OCI-LY1 (cell line): ENCODE data around the gene TTC36.

Source experiments
- CTCF ChIP-seq: fragments of 200-600 bp; sonication (generic), shearing (Covaris generic); IDR thresholded peaks from 2 replicates; pipeline ENCODE4 v1.5.1; 2017; ENCODE audit warnings: mild to moderate bottlenecking, antibody characterized with exemption, low read length, moderate library complexity, mixed read lengths
- EZH2 ChIP-seq: fragments of 200-600 bp; sonication (generic), shearing (Covaris generic); IDR thresholded peaks from 2 replicates; pipeline ENCODE4 v1.8.0; 2017; ENCODE audit warnings: borderline replicate concordance, mixed run types, mild to moderate bottlenecking, antibody characterized with exemption, low read length, moderate library complexity, mixed read lengths

- TF ChIP-seq CTCF, result no peak
- TF ChIP-seq EZH2, result no peak
Observed at GRCh38 chr11:118532852-118533768, 5.8 kb downstream of the TTC36 start.
